ENCODE results near the gene SSUH2.

SSUH2 gene

DNA sequence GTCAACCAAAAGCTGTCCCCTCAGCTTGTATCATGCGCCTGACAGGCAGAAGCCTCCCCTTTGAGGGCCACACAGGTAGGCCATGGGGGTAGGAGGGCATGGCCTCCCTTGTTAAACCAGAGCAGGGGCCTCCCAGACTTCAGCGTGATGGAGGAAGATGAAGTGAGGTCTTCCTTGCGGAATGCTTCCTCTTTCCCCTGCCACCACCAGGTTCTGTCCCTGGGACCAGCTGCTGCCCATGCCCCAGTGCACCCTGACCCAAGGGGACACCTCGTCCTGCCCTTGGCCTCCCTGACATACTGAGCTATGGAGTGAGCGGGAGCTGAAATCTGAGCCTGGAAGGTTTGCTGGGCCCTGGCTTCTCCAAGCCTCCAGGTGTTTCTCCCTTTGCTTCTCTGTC, 26.7 kb downstream of the SSUH2 start:
- Histone ChIP-seq H3K79me2 (no peaks in the 10 kb centered on the region), H3K4me2 (ENCODE audit: low read length) (no peak overlapping the region), H3K27ac (no peak overlapping the region), H3K9me3 (ENCODE audit: control insufficient read depth, low read length) (no peaks in the 10 kb centered on the region), H3K36me3 (ENCODE audit: control insufficient read depth, insufficient read depth, low read length) (no peaks in the 10 kb centered on the region), H3K9ac (no peak overlapping the region), H3K4me1 (no peaks in the 10 kb centered on the region), H3K27me3 (ENCODE audit: control insufficient read depth, insufficient read depth, low read length) (no peaks in the 10 kb centered on the region), H3K4me3 (ENCODE audit: low read depth, low read length) (no peak overlapping the region), H2AFZ (no peak overlapping the region)
- TF ChIP-seq CTCF (IDR thresholded peaks at IDR 0.05): no peak

- Histone ChIP-seq H3K9ac (no peak overlapping the region), H2AFZ (no peak overlapping the region), H3K27ac (no peak overlapping the region), H3K4me3 (ENCODE audit: low read depth, low read length) (no peak overlapping the region), H3K4me2 (ENCODE audit: low read length) (no peak overlapping the region), H3K79me2 (no peaks in the 10 kb centered on the region), H3K9me3 (ENCODE audit: control insufficient read depth, low read length) (no peaks in the 10 kb centered on the region), H3K27me3 (ENCODE audit: control insufficient read depth, insufficient read depth, low read length) (no peaks in the 10 kb centered on the region), H3K4me1 (no peaks in the 10 kb centered on the region), H3K36me3 (ENCODE audit: control insufficient read depth, insufficient read depth, low read length) (no peaks in the 10 kb centered on the region)
- no peak for TF ChIP-seq CTCF (IDR thresholded peaks at IDR 0.05)
These were observed 33.6 kb downstream of the SSUH2 start for GRCh38 chr3:8610951-8611350.

DNA sequence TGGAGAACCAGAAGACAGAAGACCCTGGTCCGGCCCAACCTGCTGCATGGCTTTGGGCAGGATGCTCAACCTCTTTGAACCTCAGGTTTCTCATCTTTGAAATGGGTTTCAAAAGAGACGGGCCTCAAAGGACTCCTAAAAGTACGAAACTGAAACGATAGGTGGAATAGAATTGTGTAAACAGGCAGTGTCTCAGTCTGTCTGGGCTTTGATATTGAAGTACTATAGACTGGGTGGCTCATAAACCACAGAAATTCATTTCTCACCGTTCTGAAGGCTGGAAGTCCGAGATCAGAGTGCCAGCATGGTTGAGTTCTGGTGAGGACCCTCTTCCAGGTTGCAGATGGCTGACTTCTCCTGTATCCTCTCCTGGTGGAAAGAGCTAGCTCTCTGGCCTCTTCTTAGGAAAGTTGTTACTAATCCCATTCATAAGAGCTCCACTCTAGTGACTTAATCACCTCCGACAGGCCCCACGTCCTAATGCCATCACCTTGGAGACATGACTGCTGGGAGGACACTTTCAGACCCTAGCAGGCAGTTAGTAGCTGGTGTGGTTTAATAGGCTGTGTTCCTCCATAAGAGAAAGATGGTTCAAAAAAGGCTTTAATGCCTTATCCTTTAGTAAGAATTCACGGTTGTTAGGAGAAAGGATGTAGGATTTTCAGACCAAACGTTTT, 35.7 kb downstream of the SSUH2 start:
- H3K9ac ChIP-seq: no peak overlapping the region
- H3K4me1 ChIP-seq: no peaks in the 10 kb centered on the region
- no peak overlapping the region for H3K4me3 ChIP-seq (ENCODE audit: low read depth, low read length)
- no peak overlapping the region for H3K4me2 ChIP-seq (ENCODE audit: low read length)
- no peak overlapping the region for H2AFZ ChIP-seq
- H3K79me2 ChIP-seq: no peaks in the 10 kb centered on the region
- no peak for TF ChIP-seq CTCF (IDR thresholded peaks at IDR 0.05)
- H3K27me3 ChIP-seq (ENCODE audit: control insufficient read depth, insufficient read depth, low read length): no peaks in the 10 kb centered on the region
- no peak overlapping the region for H3K27ac ChIP-seq
- no peaks in the 10 kb centered on the region for H3K36me3 ChIP-seq (ENCODE audit: control insufficient read depth, insufficient read depth, low read length)
- H3K9me3 ChIP-seq (ENCODE audit: control insufficient read depth, low read length): no peaks in the 10 kb centered on the region

DNA sequence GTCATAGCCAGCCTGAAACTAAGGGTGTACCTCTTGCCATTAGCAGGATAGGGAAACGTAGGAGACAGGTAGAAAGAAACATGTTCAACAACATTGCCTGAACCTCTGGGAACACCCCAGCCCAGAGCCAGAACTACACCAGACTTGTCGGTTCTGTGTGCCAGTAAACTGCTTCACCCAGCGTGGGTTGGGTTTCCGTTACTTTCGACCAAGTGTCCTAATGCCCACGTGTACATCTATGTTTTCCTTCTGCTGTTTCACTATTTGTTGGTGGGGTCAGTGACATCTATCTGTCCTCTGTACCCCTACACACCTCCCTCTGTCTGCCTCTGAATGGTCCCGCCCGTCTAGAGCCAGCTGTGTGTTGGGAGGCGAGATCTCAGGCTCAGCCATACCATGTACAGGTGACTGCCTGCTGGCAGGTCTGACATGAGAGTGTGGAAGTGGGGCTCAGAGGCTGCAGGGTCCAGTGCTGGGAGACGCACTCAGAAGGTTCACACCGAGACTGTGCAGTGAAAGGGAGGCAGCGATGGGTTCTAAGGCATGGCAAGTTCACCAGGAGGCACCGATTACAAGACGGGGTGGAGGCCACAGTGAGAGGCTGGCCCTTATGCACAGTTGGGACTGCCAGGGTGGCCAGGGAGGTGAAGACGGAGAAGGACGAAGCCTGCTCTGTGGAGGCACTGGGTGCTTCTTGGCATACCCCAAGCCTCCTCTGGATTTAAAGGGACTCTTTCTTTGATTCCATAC, 36.4 kb downstream of the SSUH2 start:
- H3K9ac ChIP-seq: no peak overlapping the region
- no peaks in the 10 kb centered on the region for H3K27me3 ChIP-seq (ENCODE audit: control insufficient read depth, insufficient read depth, low read length)
- no peaks in the 10 kb centered on the region for H3K79me2 ChIP-seq
- H3K36me3 ChIP-seq (ENCODE audit: control insufficient read depth, insufficient read depth, low read length): no peaks in the 10 kb centered on the region
- no peaks in the 10 kb centered on the region for H3K4me1 ChIP-seq
- TF ChIP-seq CTCF (IDR thresholded peaks at IDR 0.05): no peak
- no peak overlapping the region for H3K27ac ChIP-seq
- no peak overlapping the region for H3K4me2 ChIP-seq (ENCODE audit: low read length)
- H2AFZ ChIP-seq: no peak overlapping the region
- no peak overlapping the region for H3K4me3 ChIP-seq (ENCODE audit: low read depth, low read length)
- no peaks in the 10 kb centered on the region for H3K9me3 ChIP-seq (ENCODE audit: control insufficient read depth, low read length)
